ENCODE measurements around the gene POLD2.
"Not testable (repeated sequence)": the region's sequence is repeated elsewhere in the genome, so short reads cannot be mapped to it uniquely, and the experiment has no call there.

The POLD2 gene

GRCh38 chr7:44138698-44139097 is 15.3 kb upstream of the POLD2 start:
- no peak for DNase-seq (ENCODE audit: low spot score)

- no peak for DNase-seq (ENCODE audit: low spot score)
Measured at GRCh38 chr7:44136731-44137130, 13.4 kb upstream of the POLD2 start.

GRCh38 chr7:44134943-44135628 is 11.7 kb upstream of the POLD2 start:
- DNase-seq (ENCODE audit: low spot score): no peak

- DNase-seq (ENCODE audit: low spot score): no peak
Measured at GRCh38 chr7:44133295-44133694, 9.9 kb upstream of the POLD2 start.

GRCh38 chr7:44132039-44132438 is 8.7 kb upstream of the POLD2 start:
- no peak for DNase-seq (ENCODE audit: low spot score)

GRCh38 chr7:44131173-44132029 is 8.1 kb upstream of the POLD2 start:
- DNase-seq (ENCODE audit: low spot score): no peak

GRCh38 chr7:44128721-44129582 is 5.6 kb upstream of the POLD2 start:
- DNase-seq (ENCODE audit: low spot score): no peak

GRCh38 chr7:44127161-44127560 is 3.8 kb upstream of the POLD2 start:
- no peak for DNase-seq (ENCODE audit: low spot score)

- DNase-seq (ENCODE audit: low spot score): not testable (repeated sequence)
Measured at GRCh38 chr7:44126574-44126973, 3.2 kb upstream of the POLD2 start.

GRCh38 chr7:44124822-44125202 is 1.5 kb upstream of the POLD2 start:
- DNase-seq (ENCODE audit: low spot score): no peak

GRCh38 chr7:44122529-44122928 is 819 bp downstream of the POLD2 start:
- no peak for DNase-seq (ENCODE audit: low spot score)

GRCh38 chr7:44121761-44122420 is 1.5 kb downstream of the POLD2 start:
- no peak for DNase-seq (ENCODE audit: low spot score)

GRCh38 chr7:44120395-44120794 is 3.0 kb downstream of the POLD2 start:
- no peak for DNase-seq (ENCODE audit: low spot score)

GRCh38 chr7:44119829-44120380 is 3.4 kb downstream of the POLD2 start:
- no peak for DNase-seq (ENCODE audit: low spot score)

- DNase-seq (ENCODE audit: low spot score): no peak
Measured at GRCh38 chr7:44117801-44118429, 5.4 kb downstream of the POLD2 start.

GRCh38 chr7:44116789-44117666 is 6.3 kb downstream of the POLD2 start:
- no peak for DNase-seq (ENCODE audit: low spot score)

- no peak for DNase-seq (ENCODE audit: low spot score)
Measured at GRCh38 chr7:44116087-44116788, 7.1 kb downstream of the POLD2 start.

GRCh38 chr7:44114586-44115310 is 8.6 kb downstream of the POLD2 start:
- no peak for DNase-seq (ENCODE audit: low spot score)
